Trophoblast cell (in vitro differentiated cells and primary cell): ENCODE measurements around the gene YLPM1.
"Not testable (repeated sequence)": the region's sequence is repeated elsewhere in the genome, so short reads cannot be mapped to it uniquely, and the experiment has no call there.

Experiments
- DNase-seq, 2 donors: peaks; one replicate each; pipeline ENCODE4 v3.0.0-alpha.2; 2016
- H2AFZ ChIP-seq: 2 replicates; pipeline ENCODE4 v1.6.1; 2013; ENCODE audit warnings: low read length, moderate library complexity, mild to moderate bottlenecking; ENCODE audit not compliant: insufficient read depth, poor library complexity
- H2AK5ac ChIP-seq: 2 replicates; pipeline ENCODE4 v1.6.1; 2013; ENCODE audit warnings: mild to moderate bottlenecking, low read length
- H2BK120ac ChIP-seq: 2 replicates; pipeline ENCODE4 v1.6.1; 2013; ENCODE audit warnings: low read length, mild to moderate bottlenecking, moderate library complexity; ENCODE audit not compliant: insufficient read depth, poor library complexity
- H2BK12ac ChIP-seq: 2 replicates; pipeline ENCODE4 v1.6.1; 2013; ENCODE audit warnings: mild to moderate bottlenecking, low read length, moderate library complexity
- H2BK5ac ChIP-seq: 2 replicates; pipeline ENCODE4 v1.6.1; 2013; ENCODE audit warnings: low read length, low read depth, moderate library complexity, mild to moderate bottlenecking; ENCODE audit not compliant: poor library complexity
- H3K14ac ChIP-seq: 2 replicates; pipeline ENCODE4 v1.6.1; 2013; ENCODE audit warnings: mild to moderate bottlenecking, low read length
- H3K18ac ChIP-seq: 2 replicates; pipeline ENCODE4 v1.6.1; 2013; ENCODE audit warnings: mild to moderate bottlenecking, low read length
- H3K23ac ChIP-seq: 2 replicates; pipeline ENCODE4 v1.6.1; 2013; ENCODE audit warnings: low read length
- H3K27ac ChIP-seq: 2 replicates; pipeline ENCODE4 v1.5.1; 2013; ENCODE audit warnings: low read depth, mild to moderate bottlenecking, inconsistent platforms, low read length, moderate library complexity
- H3K27me3 ChIP-seq: 2 replicates; pipeline ENCODE4 v1.6.1; 2013; ENCODE audit warnings: inconsistent platforms, mild to moderate bottlenecking, low read length, moderate library complexity; ENCODE audit not compliant: insufficient read depth
- H3K36me3 ChIP-seq, 2 experiments: 1 replicate in 1 of 2; 2 replicates in 1 of 2; pipeline ENCODE4 v1.6.1; 2013; ENCODE audit warnings: low read length in 2 of 2, mild to moderate bottlenecking in 2 of 2, moderate library complexity in 1 of 2; ENCODE audit not compliant: insufficient read depth in 2 of 2, control insufficient read depth in 1 of 2
- H3K4ac ChIP-seq: 2 replicates; pipeline ENCODE4 v1.6.1; 2013; ENCODE audit warnings: low read depth, mild to moderate bottlenecking, low read length, moderate library complexity
- H3K4me1 ChIP-seq, 2 experiments: 1 replicate in 1 of 2; 2 replicates in 1 of 2; pipeline ENCODE4 v1.6.1; 2013; ENCODE audit warnings: low read length in 2 of 2, mild to moderate bottlenecking in 2 of 2, moderate library complexity in 1 of 2; ENCODE audit not compliant: insufficient read depth in 2 of 2, control insufficient read depth in 1 of 2
- H3K4me2 ChIP-seq: 2 replicates; pipeline ENCODE4 v1.6.1; 2013; ENCODE audit warnings: inconsistent platforms, mild to moderate bottlenecking, low read length, moderate library complexity
- H3K4me3 ChIP-seq: 2 replicates; pipeline ENCODE4 v1.5.1; 2013; ENCODE audit warnings: mild to moderate bottlenecking, low read depth, low read length, inconsistent platforms
- H3K79me1 ChIP-seq: one replicate; pipeline ENCODE4 v1.6.1; 2013; ENCODE audit warnings: low read length
- H3K79me2 ChIP-seq: 2 replicates; pipeline ENCODE4 v1.6.1; 2013; ENCODE audit warnings: low read length, mild to moderate bottlenecking; ENCODE audit not compliant: control insufficient read depth, insufficient read depth, poor library complexity
- H3K9ac ChIP-seq: 2 replicates; pipeline ENCODE4 v1.6.1; 2013; ENCODE audit warnings: mild to moderate bottlenecking, low read length
- H3K9me3 ChIP-seq: 2 replicates; pipeline ENCODE4 v1.6.1; 2013; ENCODE audit warnings: low read depth, mild to moderate bottlenecking, control low read depth, inconsistent platforms, low read length; ENCODE audit not compliant: insufficient read depth
- H4K12ac ChIP-seq: 2 replicates; pipeline ENCODE4 v1.6.1; 2013; ENCODE audit warnings: low read depth, mild to moderate bottlenecking, low read length, moderate library complexity
- H4K8ac ChIP-seq: 2 replicates; pipeline ENCODE4 v1.6.1; 2013; ENCODE audit warnings: low read depth, mild to moderate bottlenecking, low read length, moderate library complexity
- H4K91ac ChIP-seq: one replicate; pipeline ENCODE4 v1.6.1; 2013; ENCODE audit warnings: low read depth, mild to moderate bottlenecking, low read length, moderate library complexity
- WGBS: extraction: QIAGEN DNeasy Blood & Tissue Kit; methylation state at CpG from one replicate; pipeline ENCODE4 v1.1.7; 2013; ENCODE audit warnings: missing lambda C conversion rate; ENCODE audit not compliant: insufficient read length, insufficient coverage; ENCODE audit errors: extremely low coverage; 5-methylcytosine and 5-hydroxymethylcytosine counted together

YLPM1 gene

DNA sequence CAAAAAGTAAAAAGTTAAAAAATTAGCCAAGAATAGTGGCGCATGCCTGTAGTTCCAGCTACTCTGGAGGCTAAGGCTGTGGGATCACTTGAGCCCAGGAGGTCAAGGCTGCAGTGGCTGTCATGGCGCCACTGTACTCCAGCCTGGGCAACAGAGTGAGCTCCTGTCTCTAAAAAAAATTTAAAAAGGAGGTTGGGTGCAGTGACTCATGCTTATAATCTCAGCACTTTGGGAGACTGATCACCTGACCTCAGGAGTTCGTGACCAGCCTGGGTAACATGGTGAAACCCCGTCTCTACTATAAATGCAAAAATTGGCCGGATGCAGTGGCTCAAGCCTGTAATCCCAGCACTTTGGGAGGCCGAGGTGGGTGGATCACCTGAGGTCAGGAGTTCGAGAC, 8.2 kb upstream of the YLPM1 start:
- Histone ChIP-seq H2BK5ac (no peak overlapping the region), H3K23ac (no peak overlapping the region), H3K79me2 (no peaks in the 10 kb centered on the region), H3K4me1 (no peaks in the 10 kb centered on the region), H4K8ac (no peak overlapping the region), H3K27ac (no peak overlapping the region), H3K4me2 (no peak overlapping the region), H3K27me3 (no peaks in the 10 kb centered on the region), H4K91ac (no peak overlapping the region), H3K79me1 (no peaks in the 10 kb centered on the region), H4K12ac (no peak overlapping the region), H3K14ac (no peak overlapping the region), H2BK120ac (no peak overlapping the region), H3K4ac (no peak overlapping the region), H2AK5ac (no peak overlapping the region), H2AFZ (no peak overlapping the region), H3K18ac (no peak overlapping the region), H3K36me3 (no peaks in the 10 kb centered on the region), H3K9ac (no peak overlapping the region), H3K4me3 (no peak overlapping the region), H3K9me3 (no peaks in the 10 kb centered on the region), H2BK12ac (no peak overlapping the region)
- no CpG with 5 or more reads among the region's 7 CpGs for WGBS
- DNase-seq, result no peak

DNA sequence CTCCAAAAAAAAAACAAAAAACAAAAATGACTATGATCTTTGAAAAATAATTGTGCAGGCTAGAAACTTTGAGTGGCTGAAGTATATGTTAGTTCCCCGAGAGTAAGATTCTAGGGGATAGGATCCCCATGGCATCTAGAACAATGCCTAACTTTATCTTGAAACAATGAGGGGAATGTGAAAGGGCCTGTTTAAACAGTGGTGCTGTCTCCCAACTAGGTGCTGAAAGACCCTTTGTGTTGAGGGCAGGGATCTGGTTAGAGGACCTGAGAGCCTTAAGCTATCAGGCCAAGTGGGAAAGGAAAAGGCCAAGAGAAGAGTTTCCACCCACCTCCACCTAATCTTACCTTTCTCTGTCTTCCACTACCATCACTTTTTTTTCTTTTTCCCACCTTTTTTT, 6.8 kb upstream of the YLPM1 start:
- Histone ChIP-seq H3K23ac (no peak overlapping the region), H3K9ac (no peak overlapping the region), H3K79me2 (no peaks in the 10 kb centered on the region), H2BK12ac (no peak overlapping the region), H3K27ac (no peak overlapping the region), H3K27me3 (no peaks in the 10 kb centered on the region), H4K8ac (no peak overlapping the region), H3K18ac (no peak overlapping the region), H2BK5ac (no peak overlapping the region), H4K91ac (no peak overlapping the region), H3K4me1 (no peaks in the 10 kb centered on the region), H3K4me3 (no peak overlapping the region), H2BK120ac (no peak overlapping the region), H2AK5ac (no peak overlapping the region), H4K12ac (no peak overlapping the region), H3K14ac (no peak overlapping the region), H2AFZ (no peak overlapping the region), H3K36me3 (no peaks in the 10 kb centered on the region), H3K9me3 (no peaks in the 10 kb centered on the region), H3K4me2 (no peak overlapping the region), H3K79me1 (no peaks in the 10 kb centered on the region), H3K4ac (no peak overlapping the region)
- no CpG with 5 or more reads among the region's 1 CpG for WGBS
- DNase-seq, result no peak

- DNase-seq, H2BK5ac ChIP-seq, H3K4me1 ChIP-seq, H2BK12ac ChIP-seq, H3K9me3 ChIP-seq, H3K27me3 ChIP-seq, H3K9ac ChIP-seq, H3K18ac ChIP-seq, H4K8ac ChIP-seq, H3K4me3 ChIP-seq, H3K79me2 ChIP-seq, H3K4ac ChIP-seq, H4K12ac ChIP-seq, H4K91ac ChIP-seq, H3K36me3 ChIP-seq, H3K14ac ChIP-seq, H3K4me2 ChIP-seq, H3K27ac ChIP-seq, H2BK120ac ChIP-seq, H3K79me1 ChIP-seq, H3K23ac ChIP-seq, H2AFZ ChIP-seq, H2AK5ac ChIP-seq: not testable (repeated sequence)
- WGBS, result no CpG with 5 or more reads among the region's 5 CpGs
Observed at GRCh38 chr14:74758505-74758904, 4.6 kb upstream of the YLPM1 start.

DNA sequence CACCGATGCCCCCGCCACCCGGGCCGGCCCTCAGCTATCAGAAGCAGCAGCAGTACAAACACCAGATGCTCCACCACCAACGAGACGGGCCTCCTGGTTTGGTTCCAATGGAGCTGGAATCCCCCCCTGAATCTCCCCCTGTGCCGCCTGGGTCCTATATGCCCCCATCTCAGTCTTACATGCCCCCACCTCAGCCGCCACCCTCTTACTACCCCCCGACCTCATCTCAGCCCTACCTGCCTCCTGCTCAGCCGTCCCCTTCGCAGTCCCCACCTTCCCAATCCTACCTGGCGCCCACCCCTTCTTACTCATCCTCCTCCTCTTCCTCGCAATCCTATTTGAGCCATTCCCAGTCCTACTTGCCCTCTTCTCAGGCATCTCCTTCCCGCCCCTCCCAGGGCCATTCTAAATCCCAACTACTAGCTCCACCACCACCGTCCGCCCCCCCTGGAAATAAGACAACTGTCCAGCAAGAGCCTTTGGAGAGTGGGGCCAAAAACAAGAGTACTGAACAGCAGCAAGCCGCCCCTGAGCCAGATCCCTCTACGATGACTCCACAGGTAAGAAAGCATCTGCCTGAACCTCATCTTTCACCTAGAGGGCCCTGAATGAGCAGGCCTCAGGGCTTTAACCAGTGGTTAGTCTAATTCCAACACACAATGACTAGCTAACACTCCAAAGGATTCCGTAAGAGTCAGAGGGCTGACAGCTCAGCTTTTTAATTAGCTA, 851 bp downstream of the YLPM1 start:
- H3K4ac ChIP-seq, result peak overlapping the region; percentile 8
- peak overlapping the region; percentile 65 for H2BK5ac ChIP-seq
- H3K4me2 ChIP-seq, result peak overlapping the region; percentile 86
- H3K27me3 ChIP-seq, result no peaks in the 10 kb centered on the region
- H3K27ac ChIP-seq, result no peak overlapping the region
- peaks cover 7% of the 10 kb centered on the region for H3K79me1 ChIP-seq
- H2AFZ ChIP-seq, result peak overlapping the region; percentile 97
- no peaks in the 10 kb centered on the region for H3K9me3 ChIP-seq
- H2BK120ac ChIP-seq, result peak overlapping the region; percentile 30
- no peaks in the 10 kb centered on the region for H3K4me1 ChIP-seq
- H3K4me3 ChIP-seq, result peak overlapping the region; percentile 90
- peak; percentile 20 to 41 for DNase-seq
- no peak overlapping the region for H2BK12ac ChIP-seq
- H3K14ac ChIP-seq, result peak overlapping the region; percentile 91
- peak overlapping the region; percentile 85 for H3K9ac ChIP-seq
- no peaks in the 10 kb centered on the region for H3K36me3 ChIP-seq
- H4K91ac ChIP-seq, result peak overlapping the region; percentile 87
- peak overlapping the region; percentile 36 for H2AK5ac ChIP-seq
- peak overlapping the region; percentile 90 for H3K18ac ChIP-seq
- H3K79me2 ChIP-seq, result peaks cover 9% of the 10 kb centered on the region
- no CpG with 5 or more reads among the region's 19 CpGs for WGBS
- peak overlapping the region; percentile 95 for H4K12ac ChIP-seq
- H4K8ac ChIP-seq, result peak overlapping the region; percentile 94
- no peak overlapping the region for H3K23ac ChIP-seq
